Right cardiac atrium (tissue), 5 donors: ENCODE results near the gene ROGDI. TPM values are rescaled to one million over a fixed set of nuclear protein-coding genes. Genes with fewer than 3 reads are reported as not detected.

Experiments used
- ATAC-seq, 2 donors: fragments of 200-7000 bp; cut with Tn5 transposase; one replicate each; pipeline versions ENCODE4 v1.8.0 to v1.9.1; 2020; ENCODE audit warnings: moderate library complexity in 2 of 2, mild to moderate bottlenecking in 1 of 2
- DNase-seq, 3 donors: peaks; one replicate each; pipeline ENCODE4 v3.0.0-alpha.2; 2020
- H3K27ac ChIP-seq: one replicate; pipeline ENCODE4 v1.5.1; 2013; ENCODE audit warnings: mild to moderate bottlenecking, low read length, control low read depth, moderate library complexity
- H3K27me3 ChIP-seq: one replicate; pipeline ENCODE4 v1.6.1; 2013; ENCODE audit not compliant: control insufficient read depth, insufficient read depth
- H3K4me1 ChIP-seq: one replicate; pipeline ENCODE4 v1.6.1; 2013; ENCODE audit warnings: low read length; ENCODE audit not compliant: control insufficient read depth, insufficient read depth
- H3K4me3 ChIP-seq: one replicate; pipeline ENCODE4 v1.5.1; 2013; ENCODE audit warnings: low read length, control low read depth
- H3K9me3 ChIP-seq: one replicate; pipeline ENCODE4 v1.6.1; 2013; ENCODE audit warnings: low read length; ENCODE audit not compliant: control insufficient read depth
- WGBS: extraction: QIAGEN DNeasy Blood & Tissue Kit; methylation state at CpG from one replicate; pipeline ENCODE4 v1.1.7; 2013; 5-methylcytosine and 5-hydroxymethylcytosine counted together
- intact Hi-C, 4 donors: fragments of 100-400 bp; cut with DNase I; formaldehyde crosslinking; loops; one replicate each; pipeline versions ENCODE4 v1.11.0 to v1.14.0; 2022 to 2023
- polyA plus RNA-seq: library from polyadenylated mRNA; stranded (reverse); fragments of 200-250 nt; gene quantifications from one replicate; pipeline ENCODE4 v1.2.3, GENCODE V29; 2013
- total RNA-seq, 4 donors: library from RNA; stranded (reverse); fragmentation: NEBNext Ultra II Directional; extraction: Animal tissue kit (Norgen Biotek cat#: 25700); gene quantifications; one replicate each; pipeline ENCODE4 v1.2.1, GENCODE V29; 2021
- donor health status: healthy with polysubstance abuse.
- donor health status: DM: no; HTN: yes; CAD: no.
- donor health status: DM: no; HTN: no; CAD: no.
- donor health status: DM: no; HTN: yes; CAD: no; lungs with severe emphysema.
- donor health status: DM: yes; HTN: yes; CAD: no.

The ROGDI gene
- total and polyA plus RNA-seq, 5 donors, result 55.0 to 86.3 (median 73.5) TPM

DNA sequence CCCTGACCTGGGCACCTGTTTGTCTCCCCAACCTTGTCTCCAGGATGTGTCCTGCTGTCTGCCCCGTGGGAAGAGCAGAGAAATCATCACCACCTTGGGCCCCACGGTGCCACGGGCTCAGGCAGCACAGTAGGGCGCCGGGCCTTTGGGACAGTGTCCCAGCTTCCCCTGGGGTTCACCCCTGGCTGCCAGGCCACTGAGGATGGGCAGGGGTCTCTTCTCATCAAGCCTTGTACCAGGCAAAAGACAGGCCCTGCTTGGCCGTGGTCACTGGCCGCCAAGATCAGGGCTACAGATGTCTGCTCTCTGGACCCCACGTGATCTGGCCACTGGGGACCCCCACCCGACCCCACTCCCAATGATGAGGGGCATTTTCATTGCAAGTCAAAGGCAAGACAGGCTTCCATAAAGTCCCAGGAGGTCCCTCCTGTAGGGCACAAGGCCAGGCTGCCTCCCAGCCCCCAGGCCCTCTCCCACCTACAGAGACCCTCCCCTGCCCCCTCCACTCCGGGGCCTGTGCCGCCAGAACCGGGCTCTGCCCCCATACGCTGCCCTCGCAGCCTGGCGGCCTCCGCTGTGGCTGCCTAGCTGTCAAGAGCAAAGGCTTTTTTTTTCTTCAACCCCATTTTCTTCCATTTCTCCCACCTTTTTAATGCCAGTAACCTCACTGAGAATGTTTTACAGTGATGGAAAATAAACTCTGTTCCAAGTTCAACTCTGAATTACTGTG, 53.6 kb downstream of the ROGDI start:
- ATAC-seq (no peak), DNase-seq (peak in 2 of 3 donors; percentile 36 to 39)
- 88% methylated on average over 16 of the region's 16 CpGs for WGBS
- H3K4me1 ChIP-seq, result no peaks in the 10 kb centered on the region
- H3K4me3 ChIP-seq, result no peak overlapping the region
- no peak overlapping the region for H3K27ac ChIP-seq
- H3K27me3 ChIP-seq, result no peaks in the 10 kb centered on the region
- H3K9me3 ChIP-seq, result no peaks in the 10 kb centered on the region
- intact Hi-C loops, result no loop called here

DNA sequence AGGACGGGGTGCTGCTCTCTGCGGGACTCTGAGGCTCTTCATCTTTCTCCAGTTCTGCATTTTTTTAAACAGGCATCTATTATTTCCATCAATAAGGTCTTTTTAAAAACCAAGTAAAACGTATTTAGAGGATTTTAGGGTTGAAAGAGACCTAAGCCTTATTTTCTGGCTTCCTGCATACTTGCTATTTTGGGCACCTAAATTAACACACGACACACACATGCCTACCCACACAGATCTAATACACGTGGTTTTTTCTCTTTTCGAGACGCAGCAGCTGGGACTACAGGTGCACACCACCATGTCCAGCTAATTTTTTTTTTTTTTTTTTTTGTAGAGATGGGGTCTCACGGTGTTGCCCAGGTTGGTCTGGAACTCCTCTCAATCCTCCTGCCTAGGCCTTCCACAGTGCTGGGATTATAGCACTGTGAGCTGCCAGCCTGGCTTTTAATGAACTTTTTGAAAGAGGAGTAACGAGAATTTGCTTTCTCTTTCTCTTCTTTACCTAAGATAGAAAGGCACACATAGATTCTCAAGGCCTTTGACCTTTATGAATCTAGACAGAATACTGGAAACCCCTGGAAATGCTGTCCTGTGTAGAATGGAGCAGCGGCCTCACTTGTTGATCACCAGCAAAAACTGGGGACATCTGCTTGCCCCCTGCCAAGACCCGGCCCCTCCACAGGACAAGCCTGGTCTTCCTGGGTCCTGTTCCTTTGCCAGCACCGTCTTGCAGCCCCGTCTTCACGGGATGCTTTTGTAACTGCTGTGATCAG, 54.3 kb downstream of the ROGDI start:
- H3K4me1 ChIP-seq, result no peaks in the 10 kb centered on the region
- 78% methylated on average over 14 of the region's 14 CpGs for WGBS
- no peak overlapping the region for H3K4me3 ChIP-seq
- DNase-seq (peak in 1 of 3 donors; percentile 1), ATAC-seq (no peak)
- H3K27me3 ChIP-seq, result no peaks in the 10 kb centered on the region
- intact Hi-C loops, result no loop called here
- H3K9me3 ChIP-seq, result no peaks in the 10 kb centered on the region
- no peak overlapping the region for H3K27ac ChIP-seq

DNA sequence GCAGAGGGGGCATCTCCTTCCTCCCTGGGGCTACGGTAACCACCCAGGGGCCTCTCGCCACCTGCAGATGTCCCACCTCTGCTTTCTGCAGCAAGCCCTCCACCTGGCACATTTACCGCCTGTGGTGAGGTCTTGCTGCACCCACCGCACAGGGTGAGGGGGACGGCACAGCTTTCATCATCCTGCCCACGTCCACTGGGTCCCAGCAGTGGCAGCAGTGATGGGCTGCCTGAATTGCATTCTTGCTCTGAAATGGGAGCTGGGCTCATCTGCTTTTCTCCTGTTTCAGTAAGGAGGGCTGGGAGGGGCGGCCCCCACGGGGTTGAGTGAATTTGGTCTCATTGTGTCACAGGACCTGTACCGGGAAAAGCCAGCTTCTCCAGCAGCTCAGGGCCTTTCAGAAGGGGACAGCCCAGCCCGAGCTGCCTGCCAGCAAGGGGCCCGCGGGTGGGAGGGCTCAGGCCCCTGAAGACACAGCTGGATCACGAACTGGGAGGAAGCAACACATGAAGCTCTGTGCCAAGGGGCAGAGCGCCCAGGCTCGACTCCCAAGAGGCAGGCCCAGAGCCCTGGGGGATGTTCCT, 55.4 kb downstream of the ROGDI start:
- no peaks in the 10 kb centered on the region for H3K9me3 ChIP-seq
- DNase-seq (peak in 2 of 3 donors; percentile 63 to 70), ATAC-seq (peak; percentile 3 to 12)
- no peak overlapping the region for H3K4me3 ChIP-seq
- H3K27ac ChIP-seq, result no peak overlapping the region
- WGBS, result 49% methylated on average over 15 of the region's 15 CpGs
- intact Hi-C loops, result no loop called here
- no peaks in the 10 kb centered on the region for H3K4me1 ChIP-seq
- no peaks in the 10 kb centered on the region for H3K27me3 ChIP-seq

Other genes starting within 250 kb of the ROGDI start
- gene C16orf96, start 246.3 kb downstream of the ROGDI start, total RNA-seq, result under 1 TPM in 3 of 4 donors, not detected in 1; 0.08 to 0.09 (median 0.08) TPM
- gene C16orf96, start 246.3 kb downstream of the ROGDI start, polyA plus RNA-seq, result 0.02 TPM
- 10 to 100 TPM; 22.3 to 28.7 (median 25.7) TPM for gene UBALD1, start 187.7 kb downstream of the ROGDI start, total RNA-seq
- gene UBALD1, start 187.7 kb downstream of the ROGDI start, polyA plus RNA-seq, result 30.1 TPM
- gene MGRN1, start 177.8 kb downstream of the ROGDI start, total RNA-seq, result 10 to 100 TPM; 37.0 to 49.9 (median 41.2) TPM
- 22.0 TPM for gene MGRN1, start 177.8 kb downstream of the ROGDI start, polyA plus RNA-seq
- gene NUDT16L1, start 109.1 kb downstream of the ROGDI start, total RNA-seq, result 10 to 100 TPM; 30.5 to 55.2 (median 42.5) TPM
- 62.3 TPM for gene NUDT16L1, start 109.1 kb downstream of the ROGDI start, polyA plus RNA-seq
- 10 to 100 TPM in 3 of 4 donors, 1 to 10 TPM in 1; 8.9 to 13.5 (median 11.4) TPM for gene ANKS3, start 68.4 kb downstream of the ROGDI start, total RNA-seq
- 11.0 TPM for gene ANKS3, start 68.4 kb downstream of the ROGDI start, polyA plus RNA-seq
- gene DNAAF8, start 68.1 kb downstream of the ROGDI start, total RNA-seq, result under 1 TPM in 3 of 4 donors, not detected in 1; 0.28 to 0.49 (median 0.38) TPM
- 1.3 TPM for gene DNAAF8, start 68.1 kb downstream of the ROGDI start, polyA plus RNA-seq
- 10 to 100 TPM in 1 of 4 donors, 1 to 10 TPM in 3; 6.8 to 10.7 (median 8.6) TPM for gene ZNF500, start 35.5 kb downstream of the ROGDI start, total RNA-seq
- gene ZNF500, start 35.5 kb downstream of the ROGDI start, polyA plus RNA-seq, result 7.2 TPM
- under 1 TPM in 1 of 4 donors, not detected in 3; 0.64 TPM for gene SEPTIN12, start 14.3 kb downstream of the ROGDI start, total RNA-seq
- gene SEPTIN12, start 14.3 kb downstream of the ROGDI start, polyA plus RNA-seq, result not detected
- not detected for gene SMIM22, start 7.3 kb downstream of the ROGDI start, total RNA-seq
- gene SMIM22, start 7.3 kb downstream of the ROGDI start, polyA plus RNA-seq, result not detected
- gene GLYR1, start 44.7 kb upstream of the ROGDI start, total RNA-seq, result 10 to 100 TPM; 69.9 to 84.4 (median 81.1) TPM
- gene GLYR1, start 44.7 kb upstream of the ROGDI start, polyA plus RNA-seq, result 56.1 TPM
- gene UBN1, start 44.8 kb upstream of the ROGDI start, total RNA-seq, result 10 to 100 TPM; 24.4 to 30.4 (median 27.4) TPM
- gene UBN1, start 44.8 kb upstream of the ROGDI start, polyA plus RNA-seq, result 16.5 TPM
- 10 to 100 TPM in 2 of 4 donors, 1 to 10 TPM in 2; 3.9 to 19.1 (median 8.4) TPM for gene PPL, start 134.5 kb upstream of the ROGDI start, total RNA-seq
- 5.0 TPM for gene PPL, start 134.5 kb upstream of the ROGDI start, polyA plus RNA-seq
- 1 to 10 TPM in 3 of 4 donors, under 1 TPM in 1; 0.57 to 3.8 (median 2.1) TPM for gene SEC14L5, start 155.7 kb upstream of the ROGDI start, total RNA-seq
- gene SEC14L5, start 155.7 kb upstream of the ROGDI start, polyA plus RNA-seq, result 1.4 TPM
- 10 to 100 TPM in 1 of 4 donors, 1 to 10 TPM in 3; 6.0 to 10.0 (median 7.8) TPM for gene NAGPA, start 231.3 kb upstream of the ROGDI start, total RNA-seq
- 5.3 TPM for gene NAGPA, start 231.3 kb upstream of the ROGDI start, polyA plus RNA-seq